HUES48 (cell line): Measurements from ENCODE around the gene PHACTR2.

Experiments used
- H3K27ac ChIP-seq: one replicate; pipeline ENCODE4 v1.7.0; 2013; ENCODE audit warnings: low read depth, low read length, inconsistent platforms
- H3K27me3 ChIP-seq: 2 replicates; pipeline ENCODE4 v1.6.1; 2013; ENCODE audit warnings: mild to moderate bottlenecking, low read length; ENCODE audit not compliant: control insufficient read depth, insufficient read depth
- H3K36me3 ChIP-seq: 2 replicates; pipeline ENCODE4 v1.6.1; 2013; ENCODE audit warnings: low read length; ENCODE audit not compliant: control insufficient read depth, insufficient read depth
- H3K4me1 ChIP-seq: 2 replicates; pipeline ENCODE4 v1.6.1; 2013; ENCODE audit warnings: mild to moderate bottlenecking, low read length; ENCODE audit not compliant: control insufficient read depth, insufficient read depth
- H3K4me3 ChIP-seq: 2 replicates; pipeline ENCODE4 v1.5.1; 2013; ENCODE audit warnings: mild to moderate bottlenecking, low read depth, low read length
- H3K9ac ChIP-seq: 2 replicates; pipeline ENCODE4 v1.6.1; 2013; ENCODE audit warnings: mild to moderate bottlenecking, low read depth, low read length, moderate library complexity
- H3K9me3 ChIP-seq: 2 replicates; pipeline ENCODE4 v1.6.1; 2013; ENCODE audit warnings: low read length; ENCODE audit not compliant: control insufficient read depth, insufficient read depth

The PHACTR2 gene

DNA sequence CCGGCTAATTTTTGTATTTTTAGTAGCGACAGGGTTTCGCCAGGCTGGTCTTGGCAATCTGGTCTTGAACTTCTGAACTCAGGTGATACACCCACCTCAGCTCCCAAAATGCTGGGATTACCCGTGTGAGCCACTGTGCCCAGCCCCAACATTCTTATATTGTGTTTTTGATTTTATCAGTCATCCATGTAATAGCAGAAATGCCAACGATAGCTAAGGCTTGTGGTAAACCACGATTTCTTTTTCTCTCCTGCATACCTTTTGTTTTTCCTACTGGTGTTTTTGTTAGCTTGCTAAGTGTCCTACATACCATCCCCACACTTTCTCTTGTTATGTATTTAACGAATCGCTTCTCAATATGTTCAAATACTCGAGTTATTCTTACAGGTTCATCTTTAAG, 12.1 kb downstream of the PHACTR2 start:
- 0 out of 2 replicates have a peak overlapping the region, but pooled peaks have one; percentile 3 for H3K9ac ChIP-seq
- H3K9me3 ChIP-seq, result no peaks in the 10 kb centered on the region
- H3K4me3 ChIP-seq, result peak overlapping the region; percentile 40; the same call in 1 of the 2 replicates
- H3K27ac ChIP-seq, result no peak overlapping the region
- H3K4me1 ChIP-seq, result peaks cover 65% of the 10 kb centered on the region
- no peaks in the 10 kb centered on the region for H3K27me3 ChIP-seq
- H3K36me3 ChIP-seq, result peaks cover 3% of the 10 kb centered on the region; the same call in 1 of the 2 replicates

DNA sequence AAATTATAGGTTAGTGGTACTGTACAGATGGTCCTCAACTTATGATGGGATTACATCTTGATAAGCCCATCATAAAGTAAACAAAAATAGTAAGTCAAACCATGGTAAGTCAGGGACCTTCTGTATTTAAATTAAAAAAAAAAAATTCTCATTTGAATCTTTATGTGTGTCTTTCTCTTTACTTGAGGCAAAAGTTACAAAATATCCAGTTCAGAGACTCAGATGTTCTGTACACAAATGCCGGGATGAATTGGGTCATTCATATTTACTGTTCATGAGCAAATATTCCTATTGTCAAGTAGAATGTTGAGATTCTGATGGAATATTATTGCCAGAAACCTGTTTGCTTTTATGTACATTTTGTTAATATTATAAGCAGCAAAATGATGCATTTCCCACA, 13.4 kb downstream of the PHACTR2 start:
- Histone ChIP-seq H3K9ac (no peak overlapping the region), H3K4me1 (peaks cover 78% of the 10 kb centered on the region), H3K4me3 (no peak overlapping the region), H3K36me3 (peaks cover 3% of the 10 kb centered on the region; the same call in 1 of the 2 replicates), H3K27me3 (no peaks in the 10 kb centered on the region), H3K27ac (no peak overlapping the region), H3K9me3 (no peaks in the 10 kb centered on the region)

DNA sequence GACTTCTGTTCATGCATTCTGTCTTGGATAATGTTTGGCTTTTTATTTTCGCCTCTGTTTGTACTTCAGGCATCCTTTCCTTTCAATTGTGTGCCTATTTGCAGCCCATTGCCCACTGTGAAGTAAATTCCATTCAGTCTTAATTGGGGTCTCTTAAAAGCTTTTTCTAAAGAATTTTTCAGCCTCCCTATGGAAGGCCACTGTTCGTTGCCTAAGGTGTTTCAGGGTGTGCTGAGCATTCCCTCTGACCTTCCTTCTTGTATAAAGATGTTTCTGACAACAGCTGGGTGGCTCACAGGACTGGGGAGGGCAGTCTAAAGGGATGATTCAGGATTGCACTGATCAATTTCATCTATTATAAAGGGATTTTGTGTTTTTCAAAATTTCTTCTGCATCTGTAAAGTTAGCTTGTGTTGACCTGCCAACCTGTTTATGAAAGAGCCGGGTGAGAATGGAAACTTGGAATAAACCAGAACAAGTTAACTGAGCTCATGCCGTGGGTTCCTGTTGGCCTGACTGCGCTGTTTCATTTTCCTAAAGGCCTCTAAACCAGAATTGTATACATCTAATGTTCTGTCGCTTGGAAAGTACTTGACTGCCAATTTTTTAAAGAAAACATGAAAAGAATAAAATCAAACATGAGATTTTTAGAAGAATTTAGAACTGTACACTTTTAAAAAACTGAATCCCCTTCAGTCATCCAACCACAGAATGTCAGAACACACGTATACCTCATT, 14.3 kb downstream of the PHACTR2 start:
- Histone ChIP-seq H3K4me1 (peaks cover 81% of the 10 kb centered on the region), H3K27me3 (no peaks in the 10 kb centered on the region), H3K4me3 (no peak overlapping the region), H3K36me3 (peaks cover 3% of the 10 kb centered on the region; the same call in 1 of the 2 replicates), H3K9me3 (no peaks in the 10 kb centered on the region), H3K9ac (no peak overlapping the region), H3K27ac (no peak overlapping the region)

DNA sequence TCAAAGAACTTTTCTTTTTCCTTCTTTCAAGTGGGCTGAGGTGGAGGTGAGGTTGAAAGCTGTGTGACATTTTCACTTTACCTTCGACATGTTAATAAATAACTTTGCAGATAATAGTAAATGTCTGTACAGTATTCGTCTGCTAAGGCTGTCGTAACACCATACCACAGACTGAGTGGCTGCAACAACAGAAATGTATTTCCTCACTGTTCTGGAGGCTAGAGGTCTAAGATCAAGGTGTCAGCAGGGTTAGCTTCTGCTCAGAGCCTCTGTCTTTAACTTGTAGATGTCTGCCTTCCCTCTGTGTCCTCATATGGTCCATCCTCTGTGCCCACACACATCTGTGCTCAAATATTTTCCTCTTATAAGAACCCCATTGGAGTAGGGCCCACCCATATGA, 14.9 kb downstream of the PHACTR2 start:
- no peaks in the 10 kb centered on the region for H3K9me3 ChIP-seq
- H3K4me3 ChIP-seq, result no peak overlapping the region
- peaks cover 81% of the 10 kb centered on the region for H3K4me1 ChIP-seq
- no peak overlapping the region for H3K9ac ChIP-seq
- H3K36me3 ChIP-seq, result peaks cover 3% of the 10 kb centered on the region; the same call in 1 of the 2 replicates
- H3K27me3 ChIP-seq, result no peaks in the 10 kb centered on the region
- no peak overlapping the region for H3K27ac ChIP-seq

DNA sequence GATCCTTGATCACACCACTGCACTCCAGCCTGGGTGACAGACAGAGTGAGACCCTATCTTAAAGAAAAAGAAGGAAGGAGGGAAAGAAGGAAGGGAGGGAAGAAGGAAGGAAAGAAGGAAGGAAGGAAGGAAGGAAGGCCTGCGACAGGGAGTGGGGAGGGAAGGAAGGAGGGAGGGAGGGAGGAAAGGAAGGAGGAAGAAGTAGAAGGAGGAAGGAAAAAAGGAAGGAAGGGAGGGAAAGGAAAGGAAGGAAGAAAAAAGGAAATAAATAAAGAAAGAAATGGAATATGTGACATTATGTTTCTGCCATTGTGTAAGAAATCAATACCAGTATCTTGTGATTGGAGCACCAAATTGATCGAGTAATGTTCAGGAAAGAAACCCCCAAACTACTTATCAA, 16.2 kb downstream of the PHACTR2 start:
- Histone ChIP-seq H3K27ac (peak overlapping the region; percentile 32), H3K36me3 (no peaks in the 10 kb centered on the region), H3K4me1 (peaks cover 84% of the 10 kb centered on the region), H3K9ac (no peak overlapping the region), H3K4me3 (no peak overlapping the region), H3K27me3 (no peaks in the 10 kb centered on the region), H3K9me3 (no peaks in the 10 kb centered on the region)

DNA sequence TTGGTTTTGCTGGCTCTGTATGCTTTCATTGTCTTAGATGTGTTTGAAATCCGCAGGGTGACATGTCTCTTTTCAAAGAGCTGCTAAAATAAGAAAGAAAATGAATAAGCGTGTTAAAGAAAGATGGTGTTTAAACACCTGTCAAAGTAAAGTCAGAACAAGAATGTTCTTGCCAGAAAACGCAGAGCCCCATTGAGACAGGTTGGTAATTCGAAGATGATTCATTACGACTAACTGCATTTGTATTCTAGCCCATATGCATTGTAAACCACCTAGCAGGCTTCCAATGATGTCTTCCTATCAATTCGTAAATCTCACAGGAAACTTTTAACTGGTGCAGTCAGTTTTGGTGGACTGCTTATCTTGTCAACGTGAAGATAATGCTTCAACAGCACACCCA, 16.8 kb downstream of the PHACTR2 start:
- no peaks in the 10 kb centered on the region for H3K27me3 ChIP-seq
- peaks cover 79% of the 10 kb centered on the region for H3K4me1 ChIP-seq
- H3K4me3 ChIP-seq, result no peak overlapping the region
- no peaks in the 10 kb centered on the region for H3K36me3 ChIP-seq
- H3K9me3 ChIP-seq, result no peaks in the 10 kb centered on the region
- peak overlapping the region; percentile 32 for H3K27ac ChIP-seq
- H3K9ac ChIP-seq, result no peak overlapping the region

DNA sequence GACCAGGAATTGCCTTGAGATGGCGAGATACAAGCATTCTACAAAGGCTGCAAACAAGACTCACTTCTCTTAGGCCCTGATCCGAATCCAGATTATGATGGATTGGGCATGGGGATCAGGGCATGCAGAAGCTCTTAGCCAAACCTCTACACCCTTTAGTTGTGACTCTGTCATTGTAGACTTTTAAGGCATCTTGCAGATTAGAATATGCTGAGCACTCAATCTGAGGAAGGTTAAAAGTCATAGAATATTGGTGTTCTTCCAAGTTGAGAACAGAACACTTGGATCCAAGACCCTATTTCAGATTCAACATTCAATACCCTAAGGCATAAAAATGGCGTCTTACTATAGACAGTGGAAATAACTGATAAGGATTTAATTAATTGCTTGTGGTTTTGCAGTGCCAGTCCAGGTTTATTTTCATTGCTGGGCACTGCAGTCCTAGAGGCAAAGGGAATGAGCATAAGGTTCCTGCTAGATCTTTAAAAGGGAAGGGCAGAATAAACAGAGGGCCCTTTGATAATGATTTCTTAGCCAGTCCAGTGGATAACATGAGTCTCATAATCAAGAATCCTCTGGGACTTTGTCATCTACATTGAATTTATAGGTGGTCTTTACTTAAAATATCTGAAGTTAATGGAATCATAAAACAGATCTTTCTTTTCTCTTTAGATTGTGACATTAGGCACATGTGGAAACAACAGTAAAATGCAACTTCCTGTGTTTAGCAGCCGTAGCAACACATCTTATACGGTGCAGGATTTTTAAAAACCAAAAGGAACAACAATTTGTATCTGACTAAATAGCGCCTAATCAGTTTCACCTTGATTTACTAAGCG, 17.6 kb downstream of the PHACTR2 start:
- no peaks in the 10 kb centered on the region for H3K36me3 ChIP-seq
- H3K4me3 ChIP-seq, result no peak overlapping the region
- no peak overlapping the region for H3K9ac ChIP-seq
- H3K27me3 ChIP-seq, result no peaks in the 10 kb centered on the region
- H3K27ac ChIP-seq, result peak overlapping the region; percentile 32
- peaks cover 71% of the 10 kb centered on the region for H3K4me1 ChIP-seq
- H3K9me3 ChIP-seq, result no peaks in the 10 kb centered on the region

DNA sequence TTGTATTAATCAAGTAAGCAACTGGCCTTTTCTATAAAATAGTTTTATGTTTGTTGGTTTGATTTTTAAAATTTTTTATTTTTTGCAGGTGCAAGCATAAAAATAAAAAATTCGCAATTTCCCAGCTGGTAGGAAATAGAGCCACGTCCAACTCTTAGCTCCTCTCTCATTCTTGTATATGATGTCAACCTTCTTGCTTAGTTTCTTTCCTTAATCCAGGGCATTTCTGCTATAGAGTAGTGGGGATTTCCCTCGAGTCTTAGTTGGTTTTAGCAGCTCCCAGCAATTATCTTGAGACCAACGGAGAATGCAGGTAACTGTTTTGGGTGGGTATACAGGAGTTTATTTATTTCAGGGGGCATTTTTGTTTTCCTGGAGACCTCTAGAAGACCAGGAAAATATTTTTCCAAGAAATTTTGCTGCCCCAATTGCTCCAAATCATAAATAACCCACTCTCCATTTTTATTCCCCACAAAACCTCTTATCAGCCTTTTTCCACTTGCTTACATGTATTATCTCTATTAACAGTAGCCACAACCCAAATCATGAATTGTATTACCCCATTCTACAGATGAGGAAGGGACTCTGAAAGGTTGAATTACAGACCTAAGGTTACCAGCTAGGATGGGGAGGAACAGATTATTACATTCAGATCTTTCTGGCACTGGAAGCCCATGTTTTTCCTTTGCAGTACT, 18.4 kb downstream of the PHACTR2 start:
- Histone ChIP-seq H3K4me3 (no peak overlapping the region), H3K9ac (no peak overlapping the region), H3K27ac (no peak overlapping the region), H3K9me3 (no peaks in the 10 kb centered on the region), H3K36me3 (no peaks in the 10 kb centered on the region), H3K4me1 (peaks cover 71% of the 10 kb centered on the region), H3K27me3 (no peaks in the 10 kb centered on the region)

DNA sequence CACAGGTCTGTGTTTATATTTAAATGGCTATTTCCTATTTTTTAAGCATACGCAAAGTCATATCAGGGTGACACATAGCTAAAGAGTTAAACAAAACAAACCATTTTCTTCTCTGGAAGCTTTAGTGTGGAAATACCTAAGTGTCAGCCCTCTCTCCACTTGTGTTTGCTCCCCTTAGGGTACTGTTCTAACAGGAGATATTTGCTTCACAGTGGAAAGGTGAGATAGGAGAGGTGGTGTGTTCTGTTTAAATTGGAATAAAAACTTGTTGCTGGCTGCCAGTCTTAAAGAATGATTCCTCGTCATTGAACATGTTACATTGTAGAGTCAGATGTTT, 18.9 kb downstream of the PHACTR2 start:
- H3K9me3 ChIP-seq, result no peaks in the 10 kb centered on the region

DNA sequence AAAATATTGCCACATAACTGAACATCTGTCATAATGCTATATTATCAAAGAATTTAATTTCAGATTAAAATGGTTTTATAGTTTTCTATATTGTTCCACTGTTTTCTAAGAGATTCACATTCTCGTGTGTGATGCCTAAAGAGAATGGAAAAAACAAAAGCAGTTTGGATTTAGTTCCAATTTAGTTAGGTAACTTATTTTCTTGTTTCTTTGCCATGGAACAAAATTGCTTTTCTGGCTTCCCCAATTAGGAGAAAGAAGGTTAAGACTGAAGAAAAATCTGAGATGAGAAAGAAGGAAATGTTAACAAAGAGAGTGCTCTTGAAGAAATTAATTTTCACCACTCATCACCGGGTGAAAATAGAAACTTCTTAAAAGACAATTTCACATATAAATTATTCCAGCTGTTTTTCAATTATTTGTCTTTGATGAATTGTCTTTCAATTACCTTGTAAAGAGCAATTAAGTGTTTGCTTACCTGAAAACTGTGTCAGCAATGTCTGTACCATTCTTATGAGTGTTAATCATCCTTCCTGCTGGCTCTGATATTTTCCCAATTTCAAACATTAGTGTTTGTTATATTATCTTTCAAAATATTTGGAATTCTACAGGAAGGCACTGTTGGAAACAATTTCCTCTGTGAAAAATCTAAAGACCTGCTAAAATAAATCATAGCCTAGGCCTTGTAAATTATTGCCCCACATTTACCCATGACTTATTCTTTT, 19.5 kb downstream of the PHACTR2 start:
- Histone ChIP-seq H3K36me3 (no peaks in the 10 kb centered on the region), H3K27me3 (no peaks in the 10 kb centered on the region), H3K4me1 (peaks cover 60% of the 10 kb centered on the region), H3K9ac (no peak overlapping the region), H3K9me3 (no peaks in the 10 kb centered on the region), H3K27ac (no peak overlapping the region), H3K4me3 (no peak overlapping the region)

More for the DNA sequence above, 18.9 kb downstream of the PHACTR2 start:
- H3K4me3 ChIP-seq, result no peak overlapping the region
- no peak overlapping the region for H3K9ac ChIP-seq
- peaks cover 65% of the 10 kb centered on the region for H3K4me1 ChIP-seq
- no peak overlapping the region for H3K27ac ChIP-seq
- H3K27me3 ChIP-seq, result no peaks in the 10 kb centered on the region
- H3K36me3 ChIP-seq, result no peaks in the 10 kb centered on the region
